ENCODE data around the gene STIM1.

The STIM1 gene

DNA sequence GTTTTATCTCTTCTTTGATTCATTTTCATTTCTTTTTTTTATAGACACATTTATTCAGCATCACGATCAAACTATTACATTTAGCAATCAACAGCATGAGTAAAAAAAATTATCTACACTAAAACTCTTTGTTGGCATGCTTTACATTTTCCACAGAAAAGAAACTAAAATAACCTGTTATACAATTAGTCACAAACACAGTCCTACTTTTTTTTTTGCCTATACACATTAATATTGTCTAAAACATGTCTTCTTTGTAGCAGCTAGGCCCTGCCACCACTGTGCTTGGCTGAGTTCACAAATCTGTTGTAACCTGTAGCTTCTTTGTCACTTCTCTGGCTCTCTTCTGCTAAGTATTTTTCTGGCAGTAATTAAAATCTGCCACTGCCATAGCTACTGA is 117.0 kb downstream of the STIM1 start:
- Histone ChIP-seq H2AK5ac (ENCODE audit: low read length) (no peak overlapping the region), H3K79me2 (ENCODE audit: control insufficient read depth, insufficient read depth, low read length) (no peaks in the 10 kb centered on the region), H2BK120ac (ENCODE audit: low read depth, low read length) (no peak overlapping the region), H2BK5ac (ENCODE audit: low read length) (no peak overlapping the region), H3K36me3 (ENCODE audit: control insufficient read depth, insufficient read depth, low read length) (no peaks in the 10 kb centered on the region), H3K23ac (ENCODE audit: low read length) (no peak overlapping the region), H3K4me2 (ENCODE audit: low read length) (no peak overlapping the region), H3K4ac (ENCODE audit: low read depth, low read length) (no peak overlapping the region), H4K8ac (ENCODE audit: low read depth, low read length) (no peak overlapping the region), H3K4me3 (ENCODE audit: low read length) (no peak overlapping the region), H4K5ac (ENCODE audit: low read length) (no peak overlapping the region), H3K27ac (ENCODE audit: low read depth, low read length) (no peak overlapping the region), H2BK15ac (replicated peaks; ENCODE audit: low read depth) (no peak overlapping the region), H3K27me3 (ENCODE audit: insufficient read depth, low read length, poor library complexity) (no peaks in the 10 kb centered on the region), H3K18ac (ENCODE audit: low read length) (no peak overlapping the region), H3K4me1 (ENCODE audit: control insufficient read depth, low read depth, low read length) (no peaks in the 10 kb centered on the region), H3K79me1 (ENCODE audit: low read length) (no peaks in the 10 kb centered on the region), H3K56ac (ENCODE audit: low read length) (no peak overlapping the region), H3K9ac (ENCODE audit: low read length) (no peak overlapping the region)
- no peak for DNase-seq
- no CpG with 5 or more reads among the region's 1 CpG for WGBS (ENCODE audit: extremely low coverage, insufficient coverage, low lambda C conversion rate)

DNA sequence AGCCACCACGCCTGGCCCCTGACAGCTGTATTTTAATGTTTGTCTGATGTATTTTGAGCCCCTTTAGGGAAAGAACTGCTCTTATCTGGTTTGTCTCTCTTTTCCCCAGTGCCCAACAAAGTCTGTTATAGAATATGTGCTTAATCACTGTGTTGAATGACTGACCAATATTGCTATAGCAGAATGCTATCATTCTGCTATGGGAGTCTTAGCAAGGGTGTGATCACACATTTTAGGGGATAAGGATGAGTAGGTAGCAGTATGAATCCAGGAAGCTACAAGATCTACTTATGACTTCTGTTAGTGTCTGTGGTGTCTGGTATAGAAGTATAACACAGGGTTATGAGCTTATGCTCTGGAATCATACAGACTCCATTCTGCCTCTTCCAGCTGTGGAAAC is 121.6 kb downstream of the STIM1 start:
- no peaks in the 10 kb centered on the region for H3K79me1 ChIP-seq (ENCODE audit: low read length)
- H3K36me3 ChIP-seq (ENCODE audit: control insufficient read depth, insufficient read depth, low read length): no peaks in the 10 kb centered on the region
- no CpG with 5 or more reads among the region's 1 CpG for whole genome bisulfite sequencing (ENCODE audit: extremely low coverage, insufficient coverage, low lambda C conversion rate)
- no peak overlapping the region for H4K5ac ChIP-seq (ENCODE audit: low read length)
- no peak for DNase-seq
- H3K9ac ChIP-seq (ENCODE audit: low read length): no peak overlapping the region
- H4K8ac ChIP-seq (ENCODE audit: low read depth, low read length): no peak overlapping the region
- no peak overlapping the region for H3K23ac ChIP-seq (ENCODE audit: low read length)
- H3K18ac ChIP-seq (ENCODE audit: low read length): no peak overlapping the region
- H2BK120ac ChIP-seq (ENCODE audit: low read depth, low read length): no peak overlapping the region
- H3K4me1 ChIP-seq (ENCODE audit: control insufficient read depth, low read depth, low read length): no peaks in the 10 kb centered on the region
- no peaks in the 10 kb centered on the region for H3K79me2 ChIP-seq (ENCODE audit: control insufficient read depth, insufficient read depth, low read length)
- H3K27me3 ChIP-seq (ENCODE audit: insufficient read depth, low read length, poor library complexity): no peaks in the 10 kb centered on the region
- H3K4ac ChIP-seq (ENCODE audit: low read depth, low read length): no peak overlapping the region
- H3K4me2 ChIP-seq (ENCODE audit: low read length): no peak overlapping the region
- no peak overlapping the region for H3K27ac ChIP-seq (ENCODE audit: low read depth, low read length)
- H2AK5ac ChIP-seq (ENCODE audit: low read length): no peak overlapping the region
- no peak overlapping the region for H3K4me3 ChIP-seq (ENCODE audit: low read length)
- H2BK15ac ChIP-seq (replicated peaks; ENCODE audit: low read depth): no peak overlapping the region
- no peak overlapping the region for H3K56ac ChIP-seq (ENCODE audit: low read length)
- no peak overlapping the region for H2BK5ac ChIP-seq (ENCODE audit: low read length)

DNA sequence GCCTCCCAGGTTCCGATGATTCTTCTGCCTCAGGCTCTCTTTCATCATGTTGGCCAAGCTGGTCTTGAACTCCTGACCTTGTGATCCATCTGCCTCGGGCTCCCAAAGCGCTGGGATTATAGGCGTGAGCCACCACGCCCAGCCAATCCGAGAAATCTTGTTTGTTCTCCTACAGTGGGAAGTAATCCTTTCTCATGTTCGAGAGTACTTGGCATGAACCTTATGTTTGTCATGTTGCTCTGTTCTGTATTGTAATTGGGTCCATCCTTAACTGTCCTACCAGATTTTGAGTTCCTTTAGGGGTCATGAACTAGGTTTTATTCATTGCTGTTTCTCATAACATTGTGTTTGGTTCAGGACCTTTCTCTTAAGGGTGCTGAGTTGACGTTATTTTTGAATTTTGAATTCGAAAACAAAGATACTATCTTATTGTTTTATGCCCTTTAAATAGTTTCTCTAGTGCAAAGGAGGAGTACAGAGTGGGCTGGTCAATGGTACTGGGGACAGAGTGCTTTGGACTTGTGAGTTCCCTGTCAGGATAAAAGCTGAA is 125.7 kb downstream of the STIM1 start:
- Histone ChIP-seq H2BK15ac (replicated peaks; ENCODE audit: low read depth) (no peak overlapping the region), H3K23ac (ENCODE audit: low read length) (no peak overlapping the region)
- no peak for DNase-seq

DNA sequence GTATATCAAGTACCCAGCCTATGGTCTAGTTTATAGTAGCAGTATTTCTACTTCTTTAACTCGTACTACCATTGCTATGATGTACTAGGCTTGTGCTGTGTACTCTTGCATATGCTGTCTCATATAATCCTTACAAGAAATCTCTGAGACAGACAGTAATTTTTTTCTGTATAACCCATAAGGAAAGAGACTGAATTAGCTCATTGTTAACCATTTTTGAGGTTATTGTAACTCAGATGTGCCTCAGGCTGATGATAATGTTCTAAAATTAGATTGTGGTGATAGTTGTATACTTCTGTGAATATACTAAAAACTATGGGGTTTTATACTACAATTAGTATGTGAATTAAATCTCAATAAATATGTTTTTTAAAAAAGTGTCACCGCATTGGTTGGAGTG is 127.0 kb downstream of the STIM1 start:
- Histone ChIP-seq H3K56ac (ENCODE audit: low read length) (no peak overlapping the region), H3K4me1 (ENCODE audit: control insufficient read depth, low read depth, low read length) (no peaks in the 10 kb centered on the region), H3K4me3 (ENCODE audit: low read length) (no peak overlapping the region), H3K27me3 (ENCODE audit: insufficient read depth, low read length, poor library complexity) (no peaks in the 10 kb centered on the region), H4K8ac (ENCODE audit: low read depth, low read length) (no peak overlapping the region), H3K4ac (ENCODE audit: low read depth, low read length) (no peak overlapping the region), H2AK5ac (ENCODE audit: low read length) (no peak overlapping the region), H3K79me2 (ENCODE audit: control insufficient read depth, insufficient read depth, low read length) (no peaks in the 10 kb centered on the region), H3K27ac (ENCODE audit: low read depth, low read length) (no peak overlapping the region), H2BK5ac (ENCODE audit: low read length) (no peak overlapping the region), H3K9ac (ENCODE audit: low read length) (no peak overlapping the region), H2BK120ac (ENCODE audit: low read depth, low read length) (no peak overlapping the region), H4K5ac (ENCODE audit: low read length) (no peak overlapping the region), H2BK15ac (replicated peaks; ENCODE audit: low read depth) (no peak overlapping the region), H3K36me3 (ENCODE audit: control insufficient read depth, insufficient read depth, low read length) (no peaks in the 10 kb centered on the region), H3K23ac (ENCODE audit: low read length) (no peak overlapping the region), H3K18ac (ENCODE audit: low read length) (no peak overlapping the region), H3K4me2 (ENCODE audit: low read length) (no peak overlapping the region), H3K79me1 (ENCODE audit: low read length) (no peaks in the 10 kb centered on the region)
- WGBS (ENCODE audit: extremely low coverage, insufficient coverage, low lambda C conversion rate): no CpG with 5 or more reads among the region's 2 CpGs
- no peak for DNase-seq

More for the DNA sequence above, 125.7 kb downstream of the STIM1 start:
- Histone ChIP-seq H3K79me2 (ENCODE audit: control insufficient read depth, insufficient read depth, low read length) (no peaks in the 10 kb centered on the region), H4K5ac (ENCODE audit: low read length) (no peak overlapping the region), H3K4ac (ENCODE audit: low read depth, low read length) (no peak overlapping the region), H3K56ac (ENCODE audit: low read length) (no peak overlapping the region), H2AK5ac (ENCODE audit: low read length) (no peak overlapping the region), H3K79me1 (ENCODE audit: low read length) (no peaks in the 10 kb centered on the region), H2BK120ac (ENCODE audit: low read depth, low read length) (no peak overlapping the region), H3K4me3 (ENCODE audit: low read length) (no peak overlapping the region), H4K8ac (ENCODE audit: low read depth, low read length) (no peak overlapping the region), H3K4me1 (ENCODE audit: control insufficient read depth, low read depth, low read length) (no peaks in the 10 kb centered on the region), H3K27me3 (ENCODE audit: insufficient read depth, low read length, poor library complexity) (no peaks in the 10 kb centered on the region), H2BK5ac (ENCODE audit: low read length) (no peak overlapping the region), H3K4me2 (ENCODE audit: low read length) (no peak overlapping the region), H3K27ac (ENCODE audit: low read depth, low read length) (no peak overlapping the region), H3K36me3 (ENCODE audit: control insufficient read depth, insufficient read depth, low read length) (no peaks in the 10 kb centered on the region), H3K9ac (ENCODE audit: low read length) (no peak overlapping the region), H3K18ac (ENCODE audit: low read length) (no peak overlapping the region)
- no CpG with 5 or more reads among the region's 9 CpGs for WGBS (ENCODE audit: extremely low coverage, insufficient coverage, low lambda C conversion rate)

DNA sequence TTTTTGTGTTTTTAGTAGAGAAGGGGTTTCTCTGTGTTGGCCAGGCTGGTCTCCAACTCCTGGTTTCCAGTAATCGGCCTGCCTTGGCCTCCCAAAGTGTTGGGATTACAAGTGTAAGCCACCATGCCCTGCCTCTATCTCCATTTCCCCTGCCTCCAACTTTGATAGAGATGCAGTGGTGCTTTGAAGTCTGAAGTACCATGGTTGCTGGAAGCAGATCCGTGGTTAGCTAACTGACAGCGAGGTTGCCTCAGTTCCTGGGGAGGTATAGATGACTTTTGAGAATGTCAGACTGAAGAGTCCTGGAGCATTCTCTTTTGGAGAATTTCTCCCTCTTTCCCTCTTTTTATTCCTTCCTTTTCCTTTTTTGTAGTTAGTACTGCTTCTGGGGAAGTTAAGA is 127.6 kb downstream of the STIM1 start:
- Histone ChIP-seq H3K4me2 (ENCODE audit: low read length) (no peak overlapping the region), H3K4me1 (ENCODE audit: control insufficient read depth, low read depth, low read length) (no peaks in the 10 kb centered on the region), H3K9ac (ENCODE audit: low read length) (no peak overlapping the region), H2BK120ac (ENCODE audit: low read depth, low read length) (no peak overlapping the region), H3K4me3 (ENCODE audit: low read length) (no peak overlapping the region), H3K79me2 (ENCODE audit: control insufficient read depth, insufficient read depth, low read length) (no peaks in the 10 kb centered on the region), H4K5ac (ENCODE audit: low read length) (no peak overlapping the region), H3K23ac (ENCODE audit: low read length) (no peak overlapping the region), H3K27ac (ENCODE audit: low read depth, low read length) (no peak overlapping the region), H3K36me3 (ENCODE audit: control insufficient read depth, insufficient read depth, low read length) (no peaks in the 10 kb centered on the region), H3K4ac (ENCODE audit: low read depth, low read length) (no peak overlapping the region), H2BK15ac (replicated peaks; ENCODE audit: low read depth) (no peak overlapping the region), H2AK5ac (ENCODE audit: low read length) (no peak overlapping the region), H3K79me1 (ENCODE audit: low read length) (no peaks in the 10 kb centered on the region), H4K8ac (ENCODE audit: low read depth, low read length) (no peak overlapping the region), H2BK5ac (ENCODE audit: low read length) (no peak overlapping the region), H3K56ac (ENCODE audit: low read length) (no peak overlapping the region), H3K18ac (ENCODE audit: low read length) (no peak overlapping the region), H3K27me3 (ENCODE audit: insufficient read depth, low read length, poor library complexity) (no peaks in the 10 kb centered on the region)
- WGBS (ENCODE audit: extremely low coverage, insufficient coverage, low lambda C conversion rate): no CpG with 5 or more reads among the region's 3 CpGs
- no peak for DNase-seq

DNA sequence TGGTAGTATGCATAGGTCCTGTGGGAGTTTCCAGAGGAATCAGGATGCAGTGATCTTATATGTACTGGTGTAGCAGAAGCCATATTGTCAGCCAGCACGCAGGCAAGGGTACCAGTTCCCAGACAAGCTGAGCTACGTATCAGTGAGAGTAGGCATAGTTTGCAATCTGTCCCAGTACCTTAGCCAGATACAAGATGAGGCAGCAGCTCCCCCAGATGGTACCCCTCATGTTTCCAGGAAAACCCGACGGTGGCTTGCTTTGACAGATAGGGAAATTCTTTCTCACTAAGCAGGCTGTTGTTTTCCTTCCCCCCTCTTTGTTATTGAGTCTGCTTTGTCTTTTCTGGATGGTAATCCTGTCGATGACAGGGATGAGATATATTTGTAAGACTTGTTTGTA is 129.4 kb downstream of the STIM1 start:
- no CpG with 5 or more reads among the region's 5 CpGs for WGBS (ENCODE audit: extremely low coverage, insufficient coverage, low lambda C conversion rate)
- H3K18ac ChIP-seq (ENCODE audit: low read length): no peak overlapping the region

More for the DNA sequence above, 129.4 kb downstream of the STIM1 start:
- H3K79me2 ChIP-seq (ENCODE audit: control insufficient read depth, insufficient read depth, low read length): no peaks in the 10 kb centered on the region
- DNase-seq: peak; percentile 21
- H2BK15ac ChIP-seq (replicated peaks; ENCODE audit: low read depth): no peak overlapping the region
- no peak overlapping the region for H3K4me3 ChIP-seq (ENCODE audit: low read length)
- no peak overlapping the region for H3K23ac ChIP-seq (ENCODE audit: low read length)
- H4K8ac ChIP-seq (ENCODE audit: low read depth, low read length): no peak overlapping the region
- H3K9ac ChIP-seq (ENCODE audit: low read length): no peak overlapping the region
- H3K4me2 ChIP-seq (ENCODE audit: low read length): no peak overlapping the region
- no peak overlapping the region for H2BK120ac ChIP-seq (ENCODE audit: low read depth, low read length)
- no peak overlapping the region for H2AK5ac ChIP-seq (ENCODE audit: low read length)
- no peak overlapping the region for H3K4ac ChIP-seq (ENCODE audit: low read depth, low read length)
- no peak overlapping the region for H4K5ac ChIP-seq (ENCODE audit: low read length)
- no peak overlapping the region for H3K56ac ChIP-seq (ENCODE audit: low read length)
- H2BK5ac ChIP-seq (ENCODE audit: low read length): no peak overlapping the region
- H3K36me3 ChIP-seq (ENCODE audit: control insufficient read depth, insufficient read depth, low read length): no peaks in the 10 kb centered on the region
- H3K79me1 ChIP-seq (ENCODE audit: low read length): no peaks in the 10 kb centered on the region
- H3K4me1 ChIP-seq (ENCODE audit: control insufficient read depth, low read depth, low read length): no peaks in the 10 kb centered on the region
- H3K27ac ChIP-seq (ENCODE audit: low read depth, low read length): no peak overlapping the region
- H3K27me3 ChIP-seq (ENCODE audit: insufficient read depth, low read length, poor library complexity): no peaks in the 10 kb centered on the region

All from mesendoderm (in vitro differentiated cells).